VCaP (cell line): Measurements from ENCODE around the gene FPR2.
A peak's percentile ranks its signal among the peaks of the same experiment; 100 is the strongest.

Experiments
- H3K27ac ChIP-seq: fragments of 450-650 bp; 2 replicates; pipeline ENCODE4 v1.5.1; 2017
- TF ChIP-seq, protein P1 (sequence below): fragments of 450-650 bp; conservative IDR thresholded peaks from 2 replicates; pipeline ENCODE4 v1.5.1; 2017; ENCODE audit warnings: mild to moderate bottlenecking, moderate library complexity

Gene FPR2, protein sequence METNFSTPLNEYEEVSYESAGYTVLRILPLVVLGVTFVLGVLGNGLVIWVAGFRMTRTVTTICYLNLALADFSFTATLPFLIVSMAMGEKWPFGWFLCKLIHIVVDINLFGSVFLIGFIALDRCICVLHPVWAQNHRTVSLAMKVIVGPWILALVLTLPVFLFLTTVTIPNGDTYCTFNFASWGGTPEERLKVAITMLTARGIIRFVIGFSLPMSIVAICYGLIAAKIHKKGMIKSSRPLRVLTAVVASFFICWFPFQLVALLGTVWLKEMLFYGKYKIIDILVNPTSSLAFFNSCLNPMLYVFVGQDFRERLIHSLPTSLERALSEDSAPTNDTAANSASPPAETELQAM

DNA sequence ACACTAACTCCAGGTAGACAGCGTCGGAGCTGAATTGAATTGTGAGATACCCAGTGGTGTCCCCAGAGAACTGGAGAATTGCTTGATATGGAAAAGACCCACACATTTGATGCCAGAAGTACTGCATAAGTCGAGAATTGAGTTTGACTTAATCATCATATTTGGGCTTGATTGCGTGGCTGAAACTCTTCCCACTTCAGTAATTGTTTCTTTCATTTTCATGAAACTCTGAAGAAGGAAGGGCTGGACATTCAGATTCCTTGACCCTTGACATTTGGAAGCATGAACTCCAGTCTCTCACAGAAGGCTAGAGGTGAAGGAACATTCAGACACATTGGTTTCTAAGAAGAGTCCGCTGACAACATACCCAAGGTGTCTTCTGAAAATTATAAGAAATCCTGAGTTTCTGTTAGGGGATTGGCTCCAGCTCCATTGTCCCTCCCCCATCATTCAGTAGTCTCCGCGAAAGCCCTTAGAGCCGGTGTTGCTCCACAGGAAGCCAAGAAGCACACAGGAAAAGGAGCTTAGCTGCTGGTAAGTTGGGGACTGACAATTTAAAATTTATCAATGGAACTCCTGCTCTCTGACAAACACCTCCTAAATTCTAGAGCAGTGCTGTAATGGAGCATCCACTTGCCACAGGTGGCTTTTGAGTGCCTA is at the start of gene FPR2:
Gene FPR2 (plus strand): TSS at position 484 of the 660 bp plus-strand sequence. CDS start 7,479 bp downstream, outside the sequence.
- TF ChIP-seq, protein P1, sequence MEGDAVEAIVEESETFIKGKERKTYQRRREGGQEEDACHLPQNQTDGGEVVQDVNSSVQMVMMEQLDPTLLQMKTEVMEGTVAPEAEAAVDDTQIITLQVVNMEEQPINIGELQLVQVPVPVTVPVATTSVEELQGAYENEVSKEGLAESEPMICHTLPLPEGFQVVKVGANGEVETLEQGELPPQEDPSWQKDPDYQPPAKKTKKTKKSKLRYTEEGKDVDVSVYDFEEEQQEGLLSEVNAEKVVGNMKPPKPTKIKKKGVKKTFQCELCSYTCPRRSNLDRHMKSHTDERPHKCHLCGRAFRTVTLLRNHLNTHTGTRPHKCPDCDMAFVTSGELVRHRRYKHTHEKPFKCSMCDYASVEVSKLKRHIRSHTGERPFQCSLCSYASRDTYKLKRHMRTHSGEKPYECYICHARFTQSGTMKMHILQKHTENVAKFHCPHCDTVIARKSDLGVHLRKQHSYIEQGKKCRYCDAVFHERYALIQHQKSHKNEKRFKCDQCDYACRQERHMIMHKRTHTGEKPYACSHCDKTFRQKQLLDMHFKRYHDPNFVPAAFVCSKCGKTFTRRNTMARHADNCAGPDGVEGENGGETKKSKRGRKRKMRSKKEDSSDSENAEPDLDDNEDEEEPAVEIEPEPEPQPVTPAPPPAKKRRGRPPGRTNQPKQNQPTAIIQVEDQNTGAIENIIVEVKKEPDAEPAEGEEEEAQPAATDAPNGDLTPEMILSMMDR, result no peak

DNA sequence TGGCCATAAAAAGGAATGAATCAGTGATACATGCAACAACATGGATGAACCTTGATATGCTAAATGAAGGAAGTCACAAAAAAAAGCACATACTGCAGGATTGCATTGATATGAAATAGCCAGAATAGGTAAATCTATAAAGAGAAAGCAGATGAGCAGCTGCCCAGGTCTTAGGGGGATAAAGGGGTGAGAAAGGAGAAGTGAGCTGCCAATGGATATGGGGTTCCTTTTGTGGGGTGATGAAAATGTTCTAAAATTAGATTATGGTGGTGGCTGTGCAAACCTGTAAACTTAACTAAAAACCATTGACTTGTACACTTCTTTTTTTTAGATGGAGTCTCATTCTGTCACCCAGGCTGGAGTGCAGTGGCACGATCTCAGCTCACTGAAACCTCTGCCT is 49.3 kb upstream of the FPR2 start:
- H3K27ac ChIP-seq, result no peak overlapping the region
- TF ChIP-seq, protein P1, result no peak

More for the DNA sequence above, at the start of gene FPR2:
- H3K27ac ChIP-seq, result no peak within 1 kb of the TSS

DNA sequence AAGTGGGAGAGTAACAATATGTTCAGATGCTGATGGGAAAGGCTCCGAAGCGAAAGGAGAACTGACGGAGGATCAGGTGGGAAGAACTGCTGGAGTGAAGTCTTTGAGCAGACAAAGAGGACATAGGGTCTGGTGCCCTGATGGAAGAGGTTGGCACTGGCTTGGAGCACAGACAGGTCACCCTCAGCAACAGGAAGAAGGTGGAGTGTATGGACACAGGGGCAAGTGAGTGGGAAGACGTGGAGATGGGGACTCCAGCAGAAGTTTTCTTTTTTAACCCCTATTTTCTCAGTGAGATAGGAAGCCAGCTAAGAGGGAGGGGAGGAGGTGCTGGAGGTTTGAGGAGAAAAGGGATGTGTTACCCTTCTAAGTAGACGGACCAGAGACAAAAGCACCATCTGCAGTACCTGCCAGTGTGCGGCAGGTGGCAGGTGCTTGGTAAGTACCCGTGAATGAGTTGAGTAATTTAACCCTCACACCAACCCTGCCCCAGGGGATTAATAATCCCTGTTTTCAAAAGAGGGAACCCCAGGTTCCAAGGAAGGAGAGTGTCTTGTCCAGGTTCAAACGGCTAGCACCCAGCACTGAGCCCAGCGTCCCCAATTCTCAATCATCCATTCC is 48.4 kb upstream of the FPR2 start:
- TF ChIP-seq, protein P1, result peak; percentile 90
- no peak overlapping the region for H3K27ac ChIP-seq

DNA sequence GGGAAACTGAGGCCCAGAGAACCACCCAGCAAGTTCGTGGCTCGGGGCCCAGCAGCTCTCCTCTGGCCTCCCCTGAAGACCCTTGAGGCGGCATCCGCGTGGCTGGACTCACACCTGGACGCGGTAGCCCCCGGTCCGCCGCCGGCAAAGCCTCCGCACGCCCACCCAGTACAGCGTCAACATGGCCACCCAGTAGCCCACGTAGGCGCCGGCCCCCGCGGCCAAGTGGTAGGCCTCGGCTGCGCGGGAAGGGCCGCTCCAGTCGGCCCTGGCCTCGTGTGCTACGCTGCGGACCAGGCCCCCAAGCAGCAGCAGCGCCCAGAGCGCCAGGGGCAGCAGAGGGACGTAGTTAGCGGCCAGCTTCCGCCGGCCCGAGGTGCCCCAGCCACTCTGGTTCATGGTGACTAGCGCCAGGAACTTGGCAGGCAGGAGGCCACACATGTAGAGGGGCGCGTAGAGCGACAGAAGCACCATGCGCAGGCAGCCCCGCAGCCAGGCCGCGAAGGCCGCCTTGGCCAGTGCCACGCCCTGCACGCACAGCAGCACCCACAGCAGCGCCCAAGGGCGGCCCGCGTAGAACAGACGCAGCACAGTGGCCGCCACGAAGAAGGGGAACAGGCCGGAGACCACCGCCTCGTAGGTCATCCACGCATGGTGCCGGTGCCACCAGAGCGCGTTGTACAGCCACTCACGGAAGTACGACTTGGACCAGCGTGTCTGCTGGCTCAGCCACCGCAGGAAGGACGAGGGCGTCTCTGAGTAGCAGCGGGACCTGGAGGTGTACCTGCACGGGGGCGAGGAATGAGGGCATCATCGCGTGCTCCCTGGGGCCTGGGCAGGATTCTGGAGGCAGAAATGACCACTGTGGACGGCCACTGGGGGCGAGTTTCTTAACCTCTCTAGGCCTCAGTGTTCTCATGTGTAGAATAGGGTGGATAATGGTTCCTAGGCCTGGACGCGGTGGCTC is 47.4 kb upstream of the FPR2 start:
- TF ChIP-seq, protein P1, result no peak
- no peak overlapping the region for H3K27ac ChIP-seq

DNA sequence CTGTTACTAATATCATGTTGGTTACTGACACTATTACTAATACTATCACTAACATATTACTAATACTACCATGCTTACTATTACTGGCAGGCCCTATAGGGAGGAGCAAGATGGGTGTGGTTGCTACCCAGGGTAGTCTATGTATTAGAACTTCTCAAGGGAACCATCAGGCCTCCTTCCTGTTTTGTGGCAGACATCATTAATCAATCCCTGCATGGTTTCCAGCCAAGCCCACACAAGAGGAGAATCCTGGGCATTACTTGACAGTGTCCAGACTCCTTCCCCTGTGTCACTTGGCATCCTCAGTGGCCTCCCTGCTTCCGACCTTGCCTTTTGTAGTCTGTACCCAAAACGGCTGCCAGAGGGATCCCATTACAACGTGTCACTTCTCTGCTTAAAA is 46.1 kb upstream of the FPR2 start:
- TF ChIP-seq, protein P1, result no peak
- H3K27ac ChIP-seq, result no peak overlapping the region

DNA sequence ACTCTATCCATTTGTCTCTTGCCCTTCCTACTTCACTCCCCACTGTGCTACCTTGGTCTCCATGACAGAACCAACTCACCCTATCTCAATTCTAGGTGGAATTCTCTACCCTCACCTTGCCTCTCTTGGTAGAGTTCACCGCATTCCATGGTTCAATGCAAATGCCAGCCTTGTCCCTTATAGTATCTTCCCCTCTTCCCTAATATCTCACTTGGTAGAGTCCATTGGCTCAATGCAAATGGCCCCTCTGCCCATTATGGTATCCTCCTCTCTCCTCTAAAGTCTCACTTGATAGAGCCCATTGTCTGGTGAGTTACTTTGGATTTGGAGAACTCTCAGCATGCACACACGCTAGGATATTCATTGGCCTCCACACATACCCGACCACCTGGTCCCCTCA is 45.1 kb upstream of the FPR2 start:
- H3K27ac ChIP-seq, result no peak overlapping the region
- TF ChIP-seq, protein P1, result no peak
